Measurements from ENCODE around the gene FBXL13. TPM values are rescaled to one million over a fixed set of nuclear protein-coding genes. Genes with fewer than 3 reads are reported as not detected.
"Not testable (repeated sequence)": the region's sequence is repeated elsewhere in the genome, so short reads cannot be mapped to it uniquely, and the experiment has no call there.

Gene FBXL13
- polyA plus RNA-seq, 1 donor from 2014 or later = 0.57 TPM

- no peak overlapping the region for H3K4me3 ChIP-seq (ENCODE audit: low read length)
- no peak overlapping the region for H2AFZ ChIP-seq (ENCODE audit: low read depth, low read length)
- H3K36me3 ChIP-seq (ENCODE audit: insufficient read depth, low read length) = no peaks in the 10 kb centered on the region
- TF ChIP-seq REST (IDR thresholded peaks at IDR 0.05; ENCODE audit: borderline replicate concordance) (no peak), SMC3 (conservative IDR thresholded peaks at IDR 0.05; ENCODE audit: poor library complexity) (no peak), MXI1 (conservative IDR thresholded peaks at IDR 0.05; ENCODE audit: poor library complexity, severe bottlenecking) (no peak), EZH2 (IDR thresholded peaks at IDR 0.05; ENCODE audit: borderline replicate concordance, insufficient read depth, low read length, poor library complexity, severe bottlenecking) (no peak), CTCF (IDR thresholded peaks at IDR 0.05; ENCODE audit: poor library complexity, severe bottlenecking) (no peak), EP300 (conservative IDR thresholded peaks at IDR 0.05; ENCODE audit: poor library complexity, severe bottlenecking) (no peak), TAF1 (IDR thresholded peaks at IDR 0.05; ENCODE audit: low read depth) (no peak), RAD21 (conservative IDR thresholded peaks at IDR 0.05) (no peak)
- no peaks in the 10 kb centered on the region for H3K79me2 ChIP-seq (replicated peaks; ENCODE audit: insufficient read depth, low read length)
- no peaks in the 10 kb centered on the region for H3K27me3 ChIP-seq (ENCODE audit: insufficient read depth, low read depth, low read length)
- no peak overlapping the region for H3K4me2 ChIP-seq (ENCODE audit: low read length)
- H4K20me1 ChIP-seq (ENCODE audit: insufficient read depth) = no peaks in the 10 kb centered on the region
- no peaks in the 10 kb centered on the region for H3F3A ChIP-seq (ENCODE audit: insufficient read depth, low read length, poor library complexity, severe bottlenecking)
- H3K27ac ChIP-seq (ENCODE audit: low read length) = no peak overlapping the region
- no peaks in the 10 kb centered on the region for H3K9me3 ChIP-seq (ENCODE audit: low read length)
- no peaks in the 10 kb centered on the region for H3K9me2 ChIP-seq (ENCODE audit: insufficient read depth, low read length)
- H3K9ac ChIP-seq (ENCODE audit: low read length) = no peak overlapping the region
Measured at GRCh38 chr7:103048833-103049232, 25.8 kb downstream of the FBXL13 start.

GRCh38 chr7:103041815-103042214, 32.8 kb downstream of the FBXL13 start:
- not testable (repeated sequence) for H3K9me3 ChIP-seq (ENCODE audit: low read length); H3K27ac ChIP-seq (ENCODE audit: low read length); H4K20me1 ChIP-seq (ENCODE audit: insufficient read depth); H3K9ac ChIP-seq (ENCODE audit: low read length); H2AFZ ChIP-seq (ENCODE audit: low read depth, low read length); H3K36me3 ChIP-seq (ENCODE audit: insufficient read depth, low read length); H3K79me2 ChIP-seq (replicated peaks; ENCODE audit: insufficient read depth, low read length); H3F3A ChIP-seq (ENCODE audit: insufficient read depth, low read length, poor library complexity, severe bottlenecking); H3K27me3 ChIP-seq (ENCODE audit: insufficient read depth, low read depth, low read length); H3K9me2 ChIP-seq (ENCODE audit: insufficient read depth, low read length); H3K4me2 ChIP-seq (ENCODE audit: low read length); H3K4me3 ChIP-seq (ENCODE audit: low read length)

GRCh38 chr7:103037823-103038739, 36.5 kb downstream of the FBXL13 start:
- not testable (repeated sequence) for H2AFZ ChIP-seq (ENCODE audit: low read depth, low read length)

More at GRCh38 chr7:103037823-103038739, 36.5 kb downstream of the FBXL13 start:
- not testable (repeated sequence) for H3K9me2 ChIP-seq (ENCODE audit: insufficient read depth, low read length); H3K27me3 ChIP-seq (ENCODE audit: insufficient read depth, low read depth, low read length); H3F3A ChIP-seq (ENCODE audit: insufficient read depth, low read length, poor library complexity, severe bottlenecking); H3K27ac ChIP-seq (ENCODE audit: low read length); H3K4me2 ChIP-seq (ENCODE audit: low read length); H3K36me3 ChIP-seq (ENCODE audit: insufficient read depth, low read length); H4K20me1 ChIP-seq (ENCODE audit: insufficient read depth); H3K9ac ChIP-seq (ENCODE audit: low read length); H3K9me3 ChIP-seq (ENCODE audit: low read length); H3K4me3 ChIP-seq (ENCODE audit: low read length); H3K79me2 ChIP-seq (replicated peaks; ENCODE audit: insufficient read depth, low read length)

Data from neural cell (in vitro differentiated cells).